OCI-LY3 (cell line): ENCODE results near the gene TRABD2A.
"Not testable (repeated sequence)": the region's sequence is repeated elsewhere in the genome, so short reads cannot be mapped to it uniquely, and the experiment has no call there.

Source experiments
- H2AFZ ChIP-seq: fragments of 200-600, 300-600 bp; shearing (Covaris generic); 2 replicates; pipeline ENCODE4 v1.6.0; 2014; ENCODE audit warnings: antibody characterized with exemption, low read depth, low read length
- H3K27ac ChIP-seq: fragments of 200-600, 300-600 bp; sonication (generic); 2 replicates; pipeline ENCODE4 v1.5.1; 2014; ENCODE audit warnings: mild to moderate bottlenecking, low read length, moderate library complexity, mixed read lengths
- H3K27me3 ChIP-seq: fragments of 200-600, 300-600 bp; sonication (generic); 2 replicates; pipeline ENCODE4 v1.6.1; 2014; ENCODE audit warnings: low read depth, low read length, mixed read lengths
- H3K36me3 ChIP-seq: fragments of 200-600, 300-600 bp; sonication (generic); replicated peaks from 2 replicates; pipeline ENCODE3; 2014; ENCODE audit warnings: low read depth, low read length, mixed read lengths
- H3K4me1 ChIP-seq: fragments of 300-600, 200-600 bp; sonication (generic); 2 replicates; pipeline ENCODE4 v1.6.1; 2014; ENCODE audit warnings: low read length, mixed read lengths
- H3K4me2 ChIP-seq: fragments of 200-600, 300-600 bp; sonication (generic); 2 replicates; pipeline ENCODE4 v1.6.1; 2014; ENCODE audit warnings: low read length, mixed read lengths
- H3K4me3 ChIP-seq: fragments of 300-600, 200-600 bp; sonication (generic); 2 replicates; pipeline ENCODE4 v1.5.1; 2014; ENCODE audit warnings: antibody characterized with exemption, mild to moderate bottlenecking, low read length, moderate library complexity
- H3K79me2 ChIP-seq: fragments of 300-600, 200-600 bp; shearing (Covaris generic); 2 replicates; pipeline ENCODE4 v1.6.1; 2014; ENCODE audit warnings: mild to moderate bottlenecking, low read length, mixed read lengths
- H3K9ac ChIP-seq: fragments of 300-600, 200-600 bp; shearing (Covaris generic); 2 replicates; pipeline ENCODE4 v1.6.0; 2014; ENCODE audit warnings: mild to moderate bottlenecking, low read length, moderate library complexity
- H3K9me3 ChIP-seq: fragments of 200-600, 300-600 bp; shearing (Covaris generic); 2 replicates; pipeline ENCODE4 v1.6.1; 2014; ENCODE audit warnings: low read length, mixed read lengths; ENCODE audit not compliant: insufficient read depth
- H4K20me1 ChIP-seq: fragments of 200-600, 300-600 bp; sonication (generic); 2 replicates; pipeline ENCODE4 v1.6.1; 2016; ENCODE audit warnings: low read length, mixed read lengths; ENCODE audit not compliant: insufficient read depth
- CTCF ChIP-seq: fragments of 200-600, 300-600 bp; sonication (generic); IDR thresholded peaks from 2 replicates; pipeline ENCODE4 v1.5.1; 2014; ENCODE audit warnings: antibody characterized with exemption, low read length, low read depth
- EZH2phosphoT487 ChIP-seq: fragments of 200-600 bp; shearing (Covaris generic); IDR thresholded peaks from 2 replicates; pipeline ENCODE4 v1.6.1; 2018; ENCODE audit warnings: antibody characterized with exemption, mixed run types, low read depth

TRABD2A gene

GRCh38 chr2:84781942-84782716 lies 98.8 kb downstream of the TRABD2A start:
- no peak overlapping the region for H3K9ac ChIP-seq
- no peaks in the 10 kb centered on the region for H4K20me1 ChIP-seq
- peak overlapping the region; percentile 6 for H3K4me2 ChIP-seq
- no peaks in the 10 kb centered on the region for H3K27me3 ChIP-seq
- H3K27ac ChIP-seq: peak overlapping the region; percentile 9; the same call in 1 of the 2 replicates
- H2AFZ ChIP-seq: peak overlapping the region; percentile 10; the same call in 1 of the 2 replicates
- H3K4me1 ChIP-seq: peaks cover 17% of the 10 kb centered on the region
- no peaks in the 10 kb centered on the region for H3K36me3 ChIP-seq
- TF ChIP-seq CTCF: no peak
- no peak for TF ChIP-seq EZH2phosphoT487
- H3K9me3 ChIP-seq: no peaks in the 10 kb centered on the region
- no peak overlapping the region for H3K4me3 ChIP-seq
- no peaks in the 10 kb centered on the region for H3K79me2 ChIP-seq

GRCh38 chr2:84779781-84780180 lies 101.1 kb downstream of the TRABD2A start:
- Histone ChIP-seq H3K9ac (no peak overlapping the region), H4K20me1 (no peaks in the 10 kb centered on the region), H3K27me3 (no peaks in the 10 kb centered on the region), H2AFZ (no peak overlapping the region), H3K27ac (no peak overlapping the region), H3K4me1 (peaks cover 17% of the 10 kb centered on the region), H3K79me2 (no peaks in the 10 kb centered on the region), H3K4me2 (no peak overlapping the region), H3K9me3 (no peaks in the 10 kb centered on the region), H3K4me3 (no peak overlapping the region), H3K36me3 (no peaks in the 10 kb centered on the region)
- TF ChIP-seq EZH2phosphoT487 (no peak), CTCF (no peak)

- Histone ChIP-seq H3K36me3 (no peaks in the 10 kb centered on the region), H3K9me3 (no peaks in the 10 kb centered on the region), H2AFZ (no peak overlapping the region), H3K4me1 (peaks cover 17% of the 10 kb centered on the region), H3K4me2 (no peak overlapping the region), H3K9ac (no peak overlapping the region), H3K4me3 (no peak overlapping the region), H4K20me1 (no peaks in the 10 kb centered on the region), H3K27ac (no peak overlapping the region), H3K27me3 (no peaks in the 10 kb centered on the region), H3K79me2 (no peaks in the 10 kb centered on the region)
- TF ChIP-seq EZH2phosphoT487 (no peak), CTCF (no peak)
Measured at GRCh38 chr2:84778911-84779690, 101.8 kb downstream of the TRABD2A start.

GRCh38 chr2:84776011-84776410 lies 104.9 kb downstream of the TRABD2A start:
- Histone ChIP-seq H2AFZ (no peak overlapping the region), H3K79me2 (no peaks in the 10 kb centered on the region), H3K4me2 (no peak overlapping the region), H3K4me1 (no peaks in the 10 kb centered on the region), H3K4me3 (no peak overlapping the region), H3K27me3 (no peaks in the 10 kb centered on the region), H3K27ac (no peak overlapping the region), H3K9ac (no peak overlapping the region), H3K36me3 (no peaks in the 10 kb centered on the region), H4K20me1 (no peaks in the 10 kb centered on the region), H3K9me3 (peaks cover 15% of the 10 kb centered on the region; the same call in 1 of the 2 replicates)
- TF ChIP-seq EZH2phosphoT487: no peak
- no peak for TF ChIP-seq CTCF

GRCh38 chr2:84773562-84773961 lies 107.3 kb downstream of the TRABD2A start:
- not testable (repeated sequence) for H4K20me1 ChIP-seq, H3K4me3 ChIP-seq, H3K79me2 ChIP-seq, H2AFZ ChIP-seq, H3K27ac ChIP-seq, H3K27me3 ChIP-seq, H3K36me3 ChIP-seq, H3K4me1 ChIP-seq, H3K4me2 ChIP-seq, H3K9ac ChIP-seq
- H3K9me3 ChIP-seq: peaks cover 15% of the 10 kb centered on the region; the same call in 1 of the 2 replicates
